Forelimb muscle (tissue), 1 donor: ENCODE measurements around the gene ABHD1. TPM values are rescaled to one million over a fixed set of nuclear protein-coding genes. Genes with fewer than 3 reads are reported as not detected.
"Not testable (repeated sequence)": the region's sequence is repeated elsewhere in the genome, so short reads cannot be mapped to it uniquely, and the experiment has no call there.

Experiments used
- DNase-seq: peaks from one replicate; pipeline ENCODE4 v3.0.0-alpha.2; 2013; ENCODE audit warnings: low read depth
- polyA plus RNA-seq: library from polyadenylated mRNA; unstranded; fragments of 120-200 nt; gene quantifications from one replicate; pipeline ENCODE4 v1.2.1, GENCODE V29; 2013; ENCODE audit not compliant: insufficient read length

ABHD1 gene
- polyA plus RNA-seq, 1 donor, result 0.49 TPM

- DNase-seq, result no peak
Observed at GRCh38 chr2:27164960-27165763, 41.5 kb downstream of the ABHD1 start.

GRCh38 chr2:27170581-27171337 is 47.1 kb downstream of the ABHD1 start:
- no peak for DNase-seq

GRCh38 chr2:27171351-27171848 is 47.8 kb downstream of the ABHD1 start:
- no peak for DNase-seq

- no peak for DNase-seq
Observed at GRCh38 chr2:27174638-27175037, 51.0 kb downstream of the ABHD1 start.

GRCh38 chr2:27175330-27175729 is 51.7 kb downstream of the ABHD1 start:
- no peak for DNase-seq

- DNase-seq, result not testable (repeated sequence)
Observed at GRCh38 chr2:27175781-27176180, 52.2 kb downstream of the ABHD1 start.

- no peak for DNase-seq
Observed at GRCh38 chr2:27177441-27178351, 54.1 kb downstream of the ABHD1 start.

- DNase-seq, result no peak
Observed at GRCh38 chr2:27178469-27178868, 54.9 kb downstream of the ABHD1 start.

- no peak for DNase-seq
Observed at GRCh38 chr2:27179344-27180000, 55.9 kb downstream of the ABHD1 start.

Other genes starting within 250 kb of the ABHD1 start
- 28.0 TPM for gene MAPRE3, start 153.2 kb upstream of the ABHD1 start, polyA plus RNA-seq
- gene TMEM214, start 90.8 kb upstream of the ABHD1 start, polyA plus RNA-seq, result 68.0 TPM
- gene AGBL5, start 72.1 kb upstream of the ABHD1 start, polyA plus RNA-seq, result 17.2 TPM
- 228 TPM for gene OST4, start 52.2 kb upstream of the ABHD1 start, polyA plus RNA-seq
- 61.4 TPM for gene EMILIN1, start 45.2 kb upstream of the ABHD1 start, polyA plus RNA-seq
- gene KHK, start 37.0 kb upstream of the ABHD1 start, polyA plus RNA-seq, result 1.9 TPM
- 1.0 TPM for gene CGREF1, start 4.7 kb upstream of the ABHD1 start, polyA plus RNA-seq
- gene PREB, start 10.8 kb downstream of the ABHD1 start, polyA plus RNA-seq, result 35.4 TPM
- not detected for gene PRR30, start 15.6 kb downstream of the ABHD1 start, polyA plus RNA-seq
- 0.49 TPM for gene TCF23, start 25.2 kb downstream of the ABHD1 start, polyA plus RNA-seq
- gene ATRAID, start 88.2 kb downstream of the ABHD1 start, polyA plus RNA-seq, result 85.3 TPM
- gene SLC5A6, start 88.5 kb downstream of the ABHD1 start, polyA plus RNA-seq, result 19.3 TPM
- gene CAD, start 93.6 kb downstream of the ABHD1 start, polyA plus RNA-seq, result 26.9 TPM
- 0.85 TPM for gene SLC30A3, start 139.2 kb downstream of the ABHD1 start, polyA plus RNA-seq
- gene DNAJC5G, start 151.6 kb downstream of the ABHD1 start, polyA plus RNA-seq, result 0.24 TPM
- 105 TPM for gene TRIM54, start 158.6 kb downstream of the ABHD1 start, polyA plus RNA-seq
- 1.9 TPM for gene UCN, start 184.6 kb downstream of the ABHD1 start, polyA plus RNA-seq
- gene MPV17, start 199.3 kb downstream of the ABHD1 start, polyA plus RNA-seq, result 44.9 TPM
- gene GTF3C2, start 232.9 kb downstream of the ABHD1 start, polyA plus RNA-seq, result 27.0 TPM
- 32.7 TPM for gene EIF2B4, start 246.5 kb downstream of the ABHD1 start, polyA plus RNA-seq
- 71.2 TPM for gene SNX17, start 246.8 kb downstream of the ABHD1 start, polyA plus RNA-seq